GM20000 (cell line): ENCODE data around the gene TVP23A.
"Not testable (repeated sequence)": the region's sequence is repeated elsewhere in the genome, so short reads cannot be mapped to it uniquely, and the experiment has no call there.

Source experiments
- DNase-seq: peaks from one replicate; pipeline ENCODE4 v3.0.0; 2012; ENCODE audit warnings: low spot score
- TF ChIP-seq, protein P1 (sequence below): IDR thresholded peaks from 2 replicates; pipeline ENCODE4 v1.5.1; 2012; ENCODE audit warnings: mild to moderate bottlenecking, control low read depth; ENCODE audit errors: extremely low read depth, missing control alignments

Gene TVP23A

DNA sequence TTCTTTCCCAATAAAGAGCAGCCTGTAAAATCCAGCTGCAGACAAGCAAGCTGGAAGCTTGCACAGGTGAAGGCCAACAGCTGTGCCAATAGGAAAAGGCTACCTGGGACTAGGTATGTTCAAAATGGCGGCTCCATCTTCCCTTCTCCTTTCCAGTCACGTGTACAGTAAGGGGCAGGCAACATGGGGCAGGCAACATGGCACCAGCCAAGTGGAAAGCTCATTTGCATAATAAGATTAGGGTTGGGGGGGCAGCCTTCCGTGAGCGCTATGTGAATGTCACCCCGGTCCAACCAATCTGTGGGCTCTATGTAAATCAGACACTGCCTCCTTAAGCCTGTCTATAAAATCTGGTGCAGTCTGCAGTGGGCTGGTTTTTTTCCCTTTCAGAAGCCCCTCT, 31.3 kb downstream of the TVP23A start:
- no peak for DNase-seq
- TF ChIP-seq, protein P1, sequence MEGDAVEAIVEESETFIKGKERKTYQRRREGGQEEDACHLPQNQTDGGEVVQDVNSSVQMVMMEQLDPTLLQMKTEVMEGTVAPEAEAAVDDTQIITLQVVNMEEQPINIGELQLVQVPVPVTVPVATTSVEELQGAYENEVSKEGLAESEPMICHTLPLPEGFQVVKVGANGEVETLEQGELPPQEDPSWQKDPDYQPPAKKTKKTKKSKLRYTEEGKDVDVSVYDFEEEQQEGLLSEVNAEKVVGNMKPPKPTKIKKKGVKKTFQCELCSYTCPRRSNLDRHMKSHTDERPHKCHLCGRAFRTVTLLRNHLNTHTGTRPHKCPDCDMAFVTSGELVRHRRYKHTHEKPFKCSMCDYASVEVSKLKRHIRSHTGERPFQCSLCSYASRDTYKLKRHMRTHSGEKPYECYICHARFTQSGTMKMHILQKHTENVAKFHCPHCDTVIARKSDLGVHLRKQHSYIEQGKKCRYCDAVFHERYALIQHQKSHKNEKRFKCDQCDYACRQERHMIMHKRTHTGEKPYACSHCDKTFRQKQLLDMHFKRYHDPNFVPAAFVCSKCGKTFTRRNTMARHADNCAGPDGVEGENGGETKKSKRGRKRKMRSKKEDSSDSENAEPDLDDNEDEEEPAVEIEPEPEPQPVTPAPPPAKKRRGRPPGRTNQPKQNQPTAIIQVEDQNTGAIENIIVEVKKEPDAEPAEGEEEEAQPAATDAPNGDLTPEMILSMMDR: no peak

DNA sequence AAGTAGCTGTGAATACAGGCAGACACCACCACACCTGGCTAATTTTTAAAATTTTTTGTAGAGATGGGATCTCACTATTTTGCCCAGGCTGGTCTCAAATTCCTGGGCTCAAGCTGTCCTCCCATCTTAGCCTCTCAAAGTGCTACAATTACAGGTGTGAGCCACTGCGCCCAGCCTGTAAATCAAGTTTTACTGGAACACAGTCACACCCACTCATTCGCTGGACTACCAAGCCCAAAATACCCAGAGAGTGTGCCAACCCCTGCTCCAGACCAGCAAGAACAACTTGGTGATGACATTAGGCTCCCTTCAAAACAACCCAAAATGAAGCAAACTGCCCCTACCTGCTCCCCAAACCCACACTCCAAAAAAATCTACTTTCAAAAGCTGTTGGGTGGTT, 36.0 kb downstream of the TVP23A start:
- DNase-seq: no peak
- TF ChIP-seq, protein P1: no peak

DNA sequence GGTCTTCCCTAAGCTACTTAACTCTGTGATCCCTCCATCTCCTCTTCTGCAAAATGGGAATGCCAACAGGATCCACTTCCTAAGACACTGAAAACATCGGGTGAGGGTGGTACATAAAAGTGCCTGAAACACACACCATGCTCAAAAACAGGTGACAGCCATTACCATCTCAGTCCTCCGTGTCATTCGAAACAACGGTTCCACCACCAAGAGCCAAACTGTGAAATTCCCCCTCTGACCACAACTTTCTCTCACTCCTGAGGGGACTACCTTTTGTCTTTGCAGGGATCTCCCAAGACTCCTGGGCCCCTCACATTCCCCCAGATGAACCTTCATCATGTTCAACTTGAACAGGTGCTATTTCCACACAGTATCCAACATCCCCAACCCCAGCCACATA, 38.0 kb downstream of the TVP23A start:
- no peak for DNase-seq
- TF ChIP-seq, protein P1: no peak

DNA sequence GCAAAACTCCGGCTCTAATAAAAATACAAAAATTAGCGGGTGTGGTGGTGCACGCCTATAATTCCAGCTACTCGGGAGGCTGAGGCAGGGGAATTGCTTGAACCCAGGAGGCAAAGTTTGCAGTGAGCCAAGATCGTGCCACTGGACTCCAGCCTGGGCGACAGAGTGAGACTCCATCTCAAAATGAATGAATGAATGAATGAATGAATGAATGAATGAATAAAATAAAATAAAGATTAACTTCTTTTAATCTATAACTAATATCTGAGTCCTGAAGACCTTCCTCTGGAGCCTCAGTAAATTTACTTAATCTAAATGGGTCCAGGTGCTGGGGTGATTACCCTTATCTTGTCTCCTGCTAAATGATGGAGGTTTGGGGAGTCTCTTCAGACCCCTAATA, 38.7 kb downstream of the TVP23A start:
- not testable (repeated sequence) for DNase-seq

DNA sequence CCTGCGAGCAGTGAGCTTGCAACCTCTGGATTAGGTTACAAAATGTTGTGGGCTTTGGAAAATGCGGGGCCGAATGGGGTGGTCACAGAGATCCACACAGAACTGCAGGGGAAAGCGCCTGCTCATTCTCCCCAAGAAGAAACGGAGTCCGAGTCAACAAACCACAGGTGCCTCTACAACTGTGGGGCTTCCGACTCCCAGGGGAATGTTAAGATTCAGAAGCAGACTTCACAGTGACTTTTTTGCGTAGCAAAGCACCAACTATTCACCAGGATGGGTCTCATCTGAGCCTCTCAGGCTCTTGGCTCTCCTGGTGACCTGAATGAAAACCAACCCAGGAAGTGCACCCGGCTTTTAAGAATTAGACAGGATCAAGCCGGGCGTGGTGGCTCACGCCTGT, 41.2 kb downstream of the TVP23A start:
- no peak for DNase-seq
- TF ChIP-seq, protein P1: no peak

DNA sequence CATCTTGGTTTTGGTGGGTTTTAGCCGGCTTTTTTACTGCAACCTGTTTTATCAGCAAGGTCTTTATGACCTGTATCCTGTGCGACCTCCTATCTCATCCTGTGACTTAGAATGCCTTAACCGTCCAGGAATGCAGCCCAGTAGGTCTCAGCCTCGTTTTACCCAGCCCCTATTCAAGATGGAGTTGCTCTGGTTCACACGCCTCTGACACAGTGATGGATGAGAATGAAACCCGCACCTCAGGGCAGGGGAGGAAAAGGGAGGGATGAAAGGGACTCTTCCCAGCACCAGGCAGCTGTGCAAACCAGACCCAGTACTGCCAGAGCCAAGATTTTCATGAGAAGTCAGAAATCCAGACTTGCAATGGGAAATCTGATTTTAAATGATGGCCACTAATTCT, 41.7 kb downstream of the TVP23A start:
- not testable (repeated sequence) for DNase-seq

DNA sequence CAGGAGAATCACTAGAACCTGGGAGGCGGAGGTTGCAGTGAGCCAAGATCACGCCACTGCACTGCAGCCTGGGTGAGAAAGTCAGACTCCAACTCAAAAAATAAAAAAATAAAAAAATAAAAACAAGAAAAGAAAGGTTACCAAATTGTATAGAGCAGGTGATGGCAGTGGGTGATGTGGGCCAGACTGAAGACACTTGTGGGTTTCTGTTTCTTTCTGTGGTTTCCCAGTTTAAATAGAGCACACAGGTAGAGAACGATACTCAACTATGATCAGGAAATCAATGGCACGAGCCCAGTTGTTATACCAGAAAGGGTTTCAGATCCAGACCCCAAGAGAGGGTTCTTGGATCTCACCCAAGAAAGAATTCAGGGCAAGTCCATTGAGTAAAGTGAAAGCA, 42.3 kb downstream of the TVP23A start:
- peak; percentile 49 for DNase-seq
- TF ChIP-seq, protein P1: no peak

DNA sequence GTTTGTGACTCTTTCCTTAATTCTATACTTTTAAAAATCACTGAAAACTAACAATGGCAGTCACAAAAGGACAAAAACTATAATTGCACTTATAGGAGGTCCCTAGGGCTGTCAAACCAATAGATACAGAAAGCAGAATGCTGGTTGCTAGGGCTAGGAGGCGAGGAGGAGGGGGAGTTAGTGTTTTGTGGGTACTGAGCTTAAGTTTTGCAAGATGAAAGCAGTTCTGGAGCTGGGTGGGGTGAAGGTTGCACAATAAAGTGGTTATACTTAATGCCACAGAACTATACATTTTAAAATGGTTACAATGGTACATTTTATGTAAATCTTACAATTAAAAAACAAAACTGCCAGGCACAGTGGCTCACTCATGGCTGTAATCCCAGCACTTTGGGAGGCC, 47.7 kb downstream of the TVP23A start:
- TF ChIP-seq, protein P1: no peak
- no peak for DNase-seq

DNA sequence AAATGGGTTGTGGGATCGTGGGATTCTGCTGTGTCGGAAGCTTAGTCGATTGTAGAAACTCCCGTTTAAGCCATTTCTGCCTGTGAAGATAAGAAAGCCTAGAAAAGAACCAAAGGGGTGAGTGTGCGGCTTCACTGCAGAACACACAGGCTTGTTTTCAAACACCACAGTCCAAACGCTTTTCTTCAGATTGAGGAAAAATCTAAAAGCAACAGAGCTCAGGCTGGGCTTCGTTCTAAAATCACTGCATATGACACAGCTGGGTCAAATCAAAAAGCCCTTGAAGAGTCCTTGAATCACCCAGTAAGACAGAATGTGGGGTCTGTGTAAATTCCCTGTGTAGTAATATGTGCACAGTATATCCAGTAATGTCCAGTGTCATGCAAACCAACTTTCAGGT, 49.2 kb downstream of the TVP23A start:
- no peak for DNase-seq
- TF ChIP-seq, protein P1: no peak
